ENCODE measurements around the gene ZNF32. TPM values are rescaled to one million over a fixed set of nuclear protein-coding genes. Genes with fewer than 3 reads are reported as not detected.
"Not testable (repeated sequence)": the region's sequence is repeated elsewhere in the genome, so short reads cannot be mapped to it uniquely, and the experiment has no call there.

ZNF32 gene
- total RNA-seq, 2 experiments from 2014 or later: 12.2 to 13.5 TPM

DNA sequence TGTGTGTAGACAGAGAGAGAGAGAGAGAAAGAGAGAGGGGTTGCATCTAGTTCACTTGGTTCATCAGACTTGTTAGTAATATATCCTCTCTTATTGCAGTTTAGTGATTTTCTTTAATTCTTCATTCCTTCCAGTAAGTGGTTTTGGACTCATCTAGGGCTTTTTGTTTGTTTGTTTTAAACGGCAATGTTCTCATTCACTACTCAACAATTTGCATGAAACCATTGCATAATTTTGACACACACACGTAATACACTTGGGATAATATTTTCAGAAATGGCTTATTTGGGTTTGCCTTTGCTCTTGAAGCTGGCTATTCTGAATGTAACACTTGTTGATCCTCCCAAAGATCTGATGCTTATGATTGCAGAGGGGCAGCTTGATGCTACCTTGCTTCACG is 16.4 kb upstream of the ZNF32 start:
- no peak for DNase-seq
- H3K4me3 Mint-ChIP-seq: no peak overlapping the region
- POLR2A ChIA-PET: no interaction called here
- no peaks in the 10 kb centered on the region for H3K36me3 Mint-ChIP-seq
- CTCF ChIA-PET: no interaction called here
- H3K9me3 Mint-ChIP-seq: peaks cover 6% of the 10 kb centered on the region
- peaks cover 4% of the 10 kb centered on the region for H3K4me1 Mint-ChIP-seq (ENCODE audit: low read depth)
- H3K27me3 Mint-ChIP-seq: peaks cover 30% of the 10 kb centered on the region
- intact Hi-C loops (cut with micrococcal nuclease): no loop called here
- H3K27ac Mint-ChIP-seq: no peak overlapping the region

DNA sequence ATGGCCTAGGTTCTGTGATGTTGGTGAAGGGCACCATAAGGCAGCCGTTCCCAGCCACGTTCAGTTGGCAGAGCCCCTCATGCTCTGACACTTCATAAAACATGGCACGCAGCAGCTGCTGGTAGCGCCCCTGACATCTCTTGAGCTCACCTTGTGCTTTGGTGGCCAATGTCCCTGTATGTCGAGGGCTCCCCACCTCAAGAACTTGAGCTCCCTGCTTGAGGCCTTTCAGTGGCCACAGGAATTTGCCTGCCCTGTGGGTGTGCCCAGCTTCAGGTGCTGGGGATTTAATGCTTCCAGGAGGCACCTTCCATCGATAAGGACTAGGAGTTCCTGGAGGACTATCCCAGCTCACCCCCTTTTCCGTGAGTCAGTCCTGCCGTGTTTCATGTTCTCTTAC is 9.5 kb upstream of the ZNF32 start:
- Mint-ChIP-seq H3K27ac (no peak overlapping the region), H3K9me3 (peaks cover 5% of the 10 kb centered on the region), H3K27me3 (peaks cover 8% of the 10 kb centered on the region), H3K4me1 (ENCODE audit: low read depth) (no peaks in the 10 kb centered on the region), H3K36me3 (no peaks in the 10 kb centered on the region), H3K4me3 (no peak overlapping the region)
- ChIA-PET POLR2A (no interaction called here), CTCF (interaction anchor here (0.5 kb wide), 1 partner anchor 25 kb away, joined by 3 read pairs; no protein-coding TSS in a partner anchor)
- intact Hi-C loops (cut with micrococcal nuclease): no loop called here
- DNase-seq: no peak

DNA sequence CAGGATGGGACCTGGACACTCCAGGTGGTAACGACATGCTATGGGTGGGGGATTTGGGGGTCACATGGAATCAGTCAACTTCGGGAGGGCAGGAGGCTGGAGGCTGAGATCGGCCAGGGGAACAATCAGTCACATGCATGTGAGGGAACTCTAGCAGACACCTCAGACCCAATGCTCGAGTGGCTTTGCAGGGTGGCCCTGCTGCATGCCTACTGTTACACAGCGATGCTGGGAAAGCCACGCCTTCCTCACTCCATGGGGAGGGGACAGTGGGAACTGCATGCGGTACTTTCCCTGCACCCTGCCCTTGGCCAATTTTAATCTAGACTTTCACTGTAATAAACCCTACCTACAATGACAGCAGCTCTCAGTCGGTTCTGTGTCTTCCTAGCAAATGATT is 6.6 kb upstream of the ZNF32 start:
- H3K27ac Mint-ChIP-seq: no peak overlapping the region
- H3K27me3 Mint-ChIP-seq: peaks cover 12% of the 10 kb centered on the region
- H3K9me3 Mint-ChIP-seq: no peaks in the 10 kb centered on the region
- intact Hi-C loops (cut with micrococcal nuclease): no loop called here
- no peaks in the 10 kb centered on the region for H3K4me1 Mint-ChIP-seq (ENCODE audit: low read depth)
- no peak for DNase-seq
- H3K4me3 Mint-ChIP-seq: no peak overlapping the region
- CTCF ChIA-PET: interaction anchor here (1.0 kb wide), 1 partner anchor 390 kb away, joined by 3 read pairs; no protein-coding TSS in a partner anchor
- POLR2A ChIA-PET: no interaction called here
- no peaks in the 10 kb centered on the region for H3K36me3 Mint-ChIP-seq

DNA sequence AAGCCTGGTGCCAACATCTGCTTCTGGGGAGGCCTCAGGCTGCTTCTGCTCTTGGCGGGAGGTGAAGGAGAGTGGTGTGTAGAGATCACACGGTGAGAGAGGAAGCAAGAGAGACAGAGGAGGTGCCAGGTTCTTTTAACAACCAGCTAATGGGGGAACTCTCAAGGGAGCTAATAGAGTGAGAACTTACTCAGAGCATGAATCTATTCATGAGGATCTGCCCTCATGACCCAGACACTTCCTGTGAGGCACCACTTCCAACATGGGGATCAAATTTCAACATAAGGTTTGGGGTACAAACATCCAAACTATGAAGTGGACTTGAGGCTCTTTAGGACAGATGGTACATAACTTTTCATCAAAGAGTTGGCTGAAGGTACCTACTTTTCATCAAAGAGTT is 5.1 kb upstream of the ZNF32 start:
- intact Hi-C loops (cut with micrococcal nuclease): no loop called here
- no peak overlapping the region for H3K4me3 Mint-ChIP-seq
- ChIA-PET POLR2A (no interaction called here), CTCF (no interaction called here)
- peaks cover 10% of the 10 kb centered on the region for H3K27me3 Mint-ChIP-seq
- no peak for DNase-seq
- no peaks in the 10 kb centered on the region for H3K9me3 Mint-ChIP-seq
- no peaks in the 10 kb centered on the region for H3K36me3 Mint-ChIP-seq
- H3K4me1 Mint-ChIP-seq (ENCODE audit: low read depth): peaks cover 7% of the 10 kb centered on the region
- no peak overlapping the region for H3K27ac Mint-ChIP-seq

DNA sequence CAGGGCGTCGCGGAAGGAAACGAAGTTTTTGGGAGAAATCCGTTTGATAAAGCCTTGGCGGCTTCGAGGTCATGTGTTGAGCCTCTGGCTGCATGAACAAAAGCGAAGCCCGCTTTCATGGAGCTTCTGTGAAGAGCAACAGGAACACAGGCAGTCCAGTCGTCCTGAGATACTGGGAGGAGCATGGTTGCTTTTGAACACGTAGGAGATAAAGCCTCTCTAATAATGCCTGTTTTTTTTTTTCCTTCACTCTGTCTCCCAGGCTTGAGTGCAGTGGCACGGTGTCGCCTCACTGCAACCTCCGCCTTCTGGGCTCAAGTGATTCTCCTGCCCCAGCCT is 473 bp upstream of the ZNF32 start:
- intact Hi-C loops (cut with micrococcal nuclease): loop anchor here (2.0 kb wide), 1 partner anchor 1096 kb away; no protein-coding TSS in a partner anchor
- Mint-ChIP-seq H3K36me3 (peaks cover 32% of the 10 kb centered on the region), H3K27ac (peak overlapping the region; percentile 51), H3K9me3 (peaks cover 34% of the 10 kb centered on the region), H3K4me1 (ENCODE audit: low read depth) (peaks cover 15% of the 10 kb centered on the region), H3K4me3 (peak overlapping the region; percentile 84), H3K27me3 (peaks cover 6% of the 10 kb centered on the region)
- ChIA-PET POLR2A (interaction anchor here (0.8 to 1.2 kb wide), 2 partner anchors 41 to 53 kb away, joined by 3 read pairs; no protein-coding TSS in a partner anchor), CTCF (interaction anchor here (0.9 to 1.2 kb wide), 3 partner anchors 21 to 544 kb away, joined by 3 read pairs; no protein-coding TSS in a partner anchor)
- no peak for DNase-seq

DNA sequence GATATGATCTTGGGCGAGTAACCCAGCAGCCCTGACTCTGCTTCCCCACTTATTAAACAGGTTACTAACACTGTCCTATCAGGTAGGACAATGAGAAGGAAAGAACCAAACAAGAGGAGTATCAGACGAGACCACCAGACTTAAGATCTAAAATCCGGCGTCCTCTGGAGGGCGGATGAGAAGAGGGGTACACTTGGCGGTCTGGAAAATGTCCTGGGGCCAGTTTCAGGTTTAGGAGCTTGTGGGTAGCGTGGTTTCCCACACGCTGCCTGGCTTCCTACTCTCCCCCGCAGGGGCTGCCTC is 635 bp downstream of the ZNF32 start:
- Mint-ChIP-seq H3K27me3 (peaks cover 3% of the 10 kb centered on the region), H3K27ac (peak overlapping the region; percentile 87), H3K9me3 (peaks cover 45% of the 10 kb centered on the region), H3K4me1 (ENCODE audit: low read depth) (peaks cover 15% of the 10 kb centered on the region), H3K36me3 (peaks cover 43% of the 10 kb centered on the region), H3K4me3 (peak overlapping the region; percentile 82)
- intact Hi-C loops (cut with micrococcal nuclease): loop anchor here (1.0 to 2.0 kb wide), 3 partner anchors 42 to 1095 kb away; partner anchors contain the start of genes ZNF239 and ZNF485
- CTCF ChIA-PET: interaction anchor here (1.0 to 2.2 kb wide), 2 partner anchors 41 to 44 kb away, joined by 3 to 9 read pairs; no protein-coding TSS in a partner anchor
- POLR2A ChIA-PET: interaction anchor here (0.7 kb wide), 1 partner anchor 52 kb away, joined by 3 read pairs; no protein-coding TSS in a partner anchor
- DNase-seq: no peak

DNA sequence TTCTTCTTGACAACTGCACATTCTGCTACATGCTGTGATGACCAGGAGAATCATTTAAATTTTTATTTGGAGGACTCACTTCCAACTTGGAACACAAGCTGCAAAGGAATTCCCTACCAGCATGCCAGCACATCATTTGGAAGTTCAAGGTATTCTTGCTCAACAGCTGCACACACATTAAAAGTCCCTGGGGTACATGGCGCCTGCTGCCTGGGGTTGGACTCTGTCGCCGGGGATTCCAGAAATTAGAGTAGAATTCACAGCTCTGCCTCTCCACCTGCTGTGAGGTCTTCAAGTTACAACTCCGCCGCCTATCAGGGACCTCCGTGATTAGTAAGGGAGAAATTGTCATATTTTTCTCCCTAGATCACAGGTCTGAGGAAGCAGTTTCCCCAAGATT is 1.1 kb downstream of the ZNF32 start:
- peaks cover 48% of the 10 kb centered on the region for H3K36me3 Mint-ChIP-seq
- H3K27ac Mint-ChIP-seq: peak overlapping the region; percentile 87
- no peaks in the 10 kb centered on the region for H3K27me3 Mint-ChIP-seq
- ChIA-PET CTCF (interaction anchor here (1.0 to 2.2 kb wide), 2 partner anchors 42 to 44 kb away, joined by 3 to 9 read pairs; no protein-coding TSS in a partner anchor), POLR2A (interaction anchor here (0.7 kb wide), 1 partner anchor 52 kb away, joined by 3 read pairs; no protein-coding TSS in a partner anchor)
- H3K9me3 Mint-ChIP-seq: peaks cover 49% of the 10 kb centered on the region
- intact Hi-C loops (cut with micrococcal nuclease): no loop called here
- peak overlapping the region; percentile 82 for H3K4me3 Mint-ChIP-seq
- no peak for DNase-seq
- peaks cover 15% of the 10 kb centered on the region for H3K4me1 Mint-ChIP-seq (ENCODE audit: low read depth)

DNA sequence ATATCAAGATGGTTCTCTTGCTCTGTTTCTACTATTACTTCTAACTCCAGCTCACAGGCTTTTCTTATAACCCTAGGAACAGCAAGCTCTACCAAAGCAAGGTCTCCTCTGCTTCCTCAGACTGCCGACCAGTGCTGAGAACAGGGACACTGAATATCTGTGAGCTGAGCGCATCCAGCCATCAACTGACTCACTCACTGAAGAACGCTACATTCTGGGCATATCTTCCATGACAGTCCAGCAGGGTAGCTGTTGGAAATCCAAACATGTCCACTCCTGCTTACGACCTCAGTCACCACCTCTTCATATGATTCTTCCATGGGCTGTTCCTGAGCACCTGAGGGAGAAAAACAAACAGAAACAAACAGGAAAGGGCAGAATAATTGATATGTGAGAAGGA is 2.8 kb downstream of the ZNF32 start:
- ChIA-PET POLR2A (no interaction called here), CTCF (interaction anchor here (0.6 kb wide), 1 partner anchor 55 kb away, joined by 3 read pairs; no protein-coding TSS in a partner anchor)
- intact Hi-C loops (cut with micrococcal nuclease): no loop called here
- no peak overlapping the region for H3K27ac Mint-ChIP-seq
- H3K9me3 Mint-ChIP-seq: peaks cover 58% of the 10 kb centered on the region
- H3K27me3 Mint-ChIP-seq: no peaks in the 10 kb centered on the region
- H3K4me1 Mint-ChIP-seq (ENCODE audit: low read depth): peaks cover 15% of the 10 kb centered on the region
- DNase-seq: no peak
- H3K36me3 Mint-ChIP-seq: peaks cover 55% of the 10 kb centered on the region
- H3K4me3 Mint-ChIP-seq: no peak overlapping the region

DNA sequence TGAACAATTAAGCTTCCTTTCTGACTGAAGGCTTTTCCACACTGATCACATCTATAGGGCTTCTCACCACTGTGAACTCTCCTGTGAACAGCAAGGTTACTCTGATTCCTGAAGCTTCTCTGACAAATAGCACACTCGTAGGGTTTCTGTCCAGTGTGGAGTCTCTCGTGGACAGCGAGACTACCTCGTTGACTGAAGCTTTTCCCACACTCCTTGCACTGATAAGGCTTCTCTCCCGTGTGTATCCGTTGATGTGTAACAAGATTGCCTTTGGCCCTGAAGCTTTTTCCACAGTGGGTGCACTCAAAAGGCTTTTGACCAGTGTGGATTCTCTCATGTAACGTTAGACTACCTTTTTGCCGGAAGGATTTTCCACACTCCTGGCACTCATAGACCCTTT is 4.4 kb downstream of the ZNF32 start:
- intact Hi-C loops (cut with micrococcal nuclease): no loop called here
- Mint-ChIP-seq H3K4me1 (ENCODE audit: low read depth) (peaks cover 12% of the 10 kb centered on the region), H3K4me3 (no peak overlapping the region), H3K27me3 (no peaks in the 10 kb centered on the region), H3K36me3 (peaks cover 55% of the 10 kb centered on the region), H3K27ac (no peak overlapping the region), H3K9me3 (peaks cover 66% of the 10 kb centered on the region)
- ChIA-PET CTCF (interaction anchor here (0.6 kb wide), 1 partner anchor 743 kb away, joined by 3 read pairs; no protein-coding TSS in a partner anchor), POLR2A (no interaction called here)
- DNase-seq: no peak

DNA sequence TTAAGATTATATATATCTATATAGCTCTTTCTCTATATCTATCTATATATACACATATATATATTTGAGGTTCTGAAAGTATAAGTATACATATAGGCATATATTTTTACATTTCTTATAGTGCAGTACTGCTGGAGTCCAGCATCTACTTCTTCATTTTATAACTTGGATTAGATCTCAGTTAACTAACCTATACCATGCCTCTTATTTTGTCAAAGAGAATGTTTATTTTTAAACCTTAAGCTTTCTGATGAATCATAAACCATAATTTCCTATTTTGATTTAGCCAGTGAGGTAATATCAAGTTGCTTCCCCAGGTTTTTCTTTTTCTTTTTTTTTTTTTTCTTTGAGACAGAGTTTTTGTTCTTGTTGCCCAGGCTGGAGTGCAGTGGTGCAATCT is 8.1 kb downstream of the ZNF32 start:
- ChIA-PET CTCF (no interaction called here), POLR2A (interaction anchor here (0.7 kb wide), 1 partner anchor 737 kb away, joined by 3 read pairs; no protein-coding TSS in a partner anchor)
- no peak overlapping the region for H3K4me3 Mint-ChIP-seq
- H3K4me1 Mint-ChIP-seq (ENCODE audit: low read depth): no peaks in the 10 kb centered on the region
- no peaks in the 10 kb centered on the region for H3K27me3 Mint-ChIP-seq
- intact Hi-C loops (cut with micrococcal nuclease): no loop called here
- no peak for DNase-seq
- peaks cover 76% of the 10 kb centered on the region for H3K9me3 Mint-ChIP-seq
- H3K36me3 Mint-ChIP-seq: peaks cover 37% of the 10 kb centered on the region
- no peak overlapping the region for H3K27ac Mint-ChIP-seq

DNA sequence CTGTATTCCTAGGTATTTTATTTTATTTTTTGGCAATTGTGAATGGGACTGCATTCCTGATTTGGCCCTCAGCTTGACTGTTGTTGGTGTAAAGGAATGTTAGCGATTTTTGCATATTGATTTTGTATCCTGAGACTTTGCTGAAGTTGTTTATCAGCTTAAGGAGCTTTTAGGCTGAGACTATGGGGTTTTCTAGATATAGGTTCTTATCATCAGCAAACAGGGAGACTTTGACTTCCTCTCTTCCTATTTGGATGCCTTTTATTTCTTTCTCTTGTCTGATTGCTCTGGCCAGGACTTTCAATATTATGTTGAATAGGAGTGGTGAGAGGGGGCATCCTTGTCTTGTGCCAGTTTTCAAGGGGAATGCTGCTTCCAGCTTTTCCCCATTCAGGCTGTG is 12.9 kb downstream of the ZNF32 start:
- H3K27me3 Mint-ChIP-seq; POLR2A ChIA-PET; CTCF ChIA-PET; H3K4me3 Mint-ChIP-seq; DNase-seq; H3K4me1 Mint-ChIP-seq (ENCODE audit: low read depth); intact Hi-C loops (cut with micrococcal nuclease); H3K27ac Mint-ChIP-seq; H3K36me3 Mint-ChIP-seq: not testable (repeated sequence)
- peaks cover 57% of the 10 kb centered on the region for H3K9me3 Mint-ChIP-seq

DNA sequence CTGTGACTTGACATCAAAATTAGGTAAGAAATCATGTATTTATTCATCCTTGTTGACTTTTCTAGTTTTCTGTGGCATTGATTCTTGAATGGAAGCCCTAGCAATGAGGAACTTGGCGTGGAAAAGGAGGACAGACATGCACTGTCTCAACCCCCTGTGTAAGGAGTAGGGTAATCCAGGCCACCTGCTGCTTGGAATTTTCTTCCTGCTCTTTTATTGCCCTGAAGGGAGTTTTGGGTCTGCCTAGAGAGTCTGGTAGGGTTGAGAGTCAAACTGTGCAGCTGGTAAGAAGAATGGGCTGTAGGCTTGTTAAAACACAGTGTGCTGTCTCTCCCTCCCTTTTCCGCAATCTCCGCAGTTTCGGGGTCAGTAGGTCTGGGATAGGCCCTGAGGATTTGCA is 19.7 kb downstream of the ZNF32 start:
- POLR2A ChIA-PET: no interaction called here
- Mint-ChIP-seq H3K27me3 (no peaks in the 10 kb centered on the region), H3K4me1 (ENCODE audit: low read depth) (peaks cover 2% of the 10 kb centered on the region)

DNA sequence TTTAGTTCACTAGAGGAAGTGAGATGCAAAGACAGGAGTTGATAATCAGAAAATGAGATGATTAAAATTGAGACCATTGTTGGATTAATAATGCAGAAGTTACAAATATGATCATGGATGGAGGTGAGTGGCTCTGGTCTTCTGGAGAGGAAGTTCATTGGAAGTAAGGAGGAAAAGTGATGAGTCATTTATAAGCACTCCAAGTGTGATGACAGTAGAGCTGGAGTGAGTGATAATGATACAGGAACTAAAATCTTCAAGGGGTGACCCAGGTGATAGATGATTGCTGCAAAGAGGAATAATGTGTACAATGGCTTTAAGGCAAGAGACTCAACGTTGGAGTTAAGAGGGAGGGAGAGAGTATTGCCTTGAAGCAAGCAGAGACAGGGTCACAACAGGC is 20.7 kb downstream of the ZNF32 start:
- ChIA-PET CTCF (no interaction called here), POLR2A (no interaction called here)
- peaks cover 6% of the 10 kb centered on the region for H3K9me3 Mint-ChIP-seq
- H3K27me3 Mint-ChIP-seq: no peaks in the 10 kb centered on the region
- intact Hi-C loops (cut with micrococcal nuclease): no loop called here
- H3K27ac Mint-ChIP-seq: no peak overlapping the region
- DNase-seq: no peak
- peaks cover 10% of the 10 kb centered on the region for H3K4me1 Mint-ChIP-seq (ENCODE audit: low read depth)
- no peak overlapping the region for H3K4me3 Mint-ChIP-seq
- peaks cover 5% of the 10 kb centered on the region for H3K36me3 Mint-ChIP-seq

More for the DNA sequence above, 19.7 kb downstream of the ZNF32 start:
- H3K27ac Mint-ChIP-seq: no peak overlapping the region
- CTCF ChIA-PET: no interaction called here
- peaks cover 5% of the 10 kb centered on the region for H3K9me3 Mint-ChIP-seq
- no peak overlapping the region for H3K4me3 Mint-ChIP-seq
- no peaks in the 10 kb centered on the region for H3K36me3 Mint-ChIP-seq
- intact Hi-C loops (cut with micrococcal nuclease): no loop called here
- DNase-seq: no peak
